ENCODE results near the gene PPP1R18. TPM values are rescaled to one million over a fixed set of nuclear protein-coding genes. Genes with fewer than 3 reads are reported as not detected.

Gene PPP1R18
- total and polyA plus RNA-seq, 9 of the 15 experiments (the other 6 are each of a cell fraction or from before 2014, with no cell fraction given): 12.0 to 99.2 (median 42.6) TPM

- TF ChIP-seq PRDM10 (IDR thresholded peaks at IDR 0.05; ENCODE audit: partially characterized antibody) (peak; percentile 89), RAD21 (CRISPR knock-in tag; conservative IDR thresholded peaks at IDR 0.05 in 1 of 2, IDR thresholded peaks at IDR 0.05 in 1 of 2) (peak in 1 of 2 experiments; percentile 23; a peak in 1 of 4 replicates), CTCF (IDR thresholded peaks at IDR 0.05 in 2 of 3, conservative IDR thresholded peaks at IDR 0.05 in 1 of 3; ENCODE audit: insufficient read depth in 2 of 3, low read depth in 1 of 3, low read length in 3 of 3) (peak in 2 of 3 experiments; percentile 25 to 33; a peak in 3 of 6 replicates), PBX2 (CRISPR knock-in tag; IDR thresholded peaks at IDR 0.05; ENCODE audit: low read depth) (no peak), PBX2 (tag; conservative IDR thresholded peaks at IDR 0.05; ENCODE audit: low read depth) (peak; percentile 37; the same call in 1 of the 2 replicates), ZNF830 (CRISPR knock-in tag; IDR thresholded peaks at IDR 0.05) (no peak), ZBTB12 (CRISPR knock-in tag; IDR thresholded peaks at IDR 0.05) (no peak)
Measured at GRCh38 chr6:30727920-30728553, 41.6 kb upstream of the PPP1R18 start (continued).
